Fibroblast of lung (primary cell): ENCODE data around the gene FAM181A. TPM values are rescaled to one million over a fixed set of nuclear protein-coding genes. Genes with fewer than 3 reads are reported as not detected.

Experiments used
- DNase-seq, 2 donors: peaks; one replicate each; pipeline versions ENCODE4 v3.0.0 to v3.0.0-alpha.2; 2010; ENCODE audit warnings: low read depth in 2 of 2
- H2AFZ ChIP-seq: 2 replicates; pipeline ENCODE4 v1.5.1; 2012; ENCODE audit warnings: low read length, control low read depth, inconsistent platforms
- H3K27ac ChIP-seq: 2 replicates; pipeline ENCODE4 v1.5.1; 2011; ENCODE audit warnings: low read length, control low read depth; ENCODE audit not compliant: insufficient read depth
- H3K27me3 ChIP-seq: 2 replicates; pipeline ENCODE4 v1.5.1; 2011; ENCODE audit warnings: mild to moderate bottlenecking, low read length; ENCODE audit not compliant: control insufficient read depth, insufficient read depth
- H3K36me3 ChIP-seq: 2 replicates; pipeline ENCODE4 v1.5.1; 2011; ENCODE audit warnings: low read length; ENCODE audit not compliant: control insufficient read depth, insufficient read depth
- H3K4me1 ChIP-seq: 2 replicates; pipeline ENCODE4 v1.5.1; 2011; ENCODE audit warnings: low read length; ENCODE audit not compliant: control insufficient read depth, insufficient read depth; ENCODE audit errors: extremely low read depth
- H3K4me2 ChIP-seq: 2 replicates; pipeline ENCODE4 v1.5.1; 2011; ENCODE audit warnings: low read length, control low read depth; ENCODE audit not compliant: insufficient read depth; ENCODE audit errors: extremely low read depth
- H3K4me3 ChIP-seq, 4 experiments: fragments of 200-600 bp in 1 of 4; sonication (generic) in 1 of 4; replicated peaks in 1 of 4; 2 replicates each; pipeline ENCODE4 v1.5.1; 2011 to 2016; ENCODE audit warnings: low read length in 4 of 4, low read depth in 3 of 4, mild to moderate bottlenecking in 3 of 4, control low read depth in 2 of 4, inconsistent platforms in 1 of 4, mixed read lengths in 1 of 4; ENCODE audit not compliant: insufficient read depth in 1 of 4; ENCODE audit errors: control extremely low read depth in 1 of 4
- H3K79me2 ChIP-seq: 2 replicates; pipeline ENCODE4 v1.5.1; 2012; ENCODE audit warnings: mild to moderate bottlenecking, low read length, inconsistent platforms; ENCODE audit not compliant: control insufficient read depth, insufficient read depth
- H3K9ac ChIP-seq: 2 replicates; pipeline ENCODE4 v1.5.1; 2011; ENCODE audit warnings: mild to moderate bottlenecking, low read length, control low read depth; ENCODE audit not compliant: insufficient read depth
- H3K9me3 ChIP-seq: 2 replicates; pipeline ENCODE4 v1.5.1; 2012; ENCODE audit warnings: low read depth, low read length; ENCODE audit not compliant: control insufficient read depth, insufficient read depth
- H4K20me1 ChIP-seq: 2 replicates; pipeline ENCODE4 v1.5.1; 2011; ENCODE audit warnings: low read length; ENCODE audit not compliant: control insufficient read depth, insufficient read depth; ENCODE audit errors: extremely low read depth
- CTCF ChIP-seq, 2 donors: IDR thresholded peaks in 1 of 2; conservative IDR thresholded peaks in 1 of 2; 1 replicate in 1 of 2; 2 replicates in 1 of 2; pipeline ENCODE4 v1.5.1; 2011 to 2012; ENCODE audit warnings: low read length in 2 of 2, control low read depth in 1 of 2, inconsistent platforms in 1 of 2, low read depth in 1 of 2, mild to moderate bottlenecking in 1 of 2
- EZH2 ChIP-seq: IDR thresholded peaks from 2 replicates; pipeline ENCODE4 v1.5.1; 2012; ENCODE audit warnings: low read length, control low read depth, mild to moderate bottlenecking; ENCODE audit errors: missing control alignments
- polyA plus RNA-seq, 2 donors: library from polyadenylated mRNA; depleted of rRNA in 1 of 2; stranded (reverse) in 1 of 2; unstranded in 1 of 2; fragments of >200 nt; gene quantifications; 2 replicates each; pipeline ENCODE4 v1.2.1, GENCODE V29; 2011 to 2012; ENCODE audit warnings: missing spikeins in 1 of 2
- total RNA-seq: library from RNA; depleted of rRNA; stranded (reverse); fragments of >200 nt; gene quantifications from 2 replicates; pipeline ENCODE4 v1.2.1, GENCODE V29; 2014

Gene FAM181A
- total and polyA plus RNA-seq, 2 donors (not counting 1 experiment from before 2014, with no cell fraction given), result not detected

GRCh38 chr14:93936245-93936644, 9.1 kb downstream of the FAM181A start:
- Histone ChIP-seq H3K79me2 (no peaks in the 10 kb centered on the region), H3K9ac (no peak overlapping the region), H3K4me3 (no peak overlapping the region), H3K27ac (no peak overlapping the region), H3K36me3 (no peaks in the 10 kb centered on the region), H3K9me3 (no peaks in the 10 kb centered on the region), H3K4me2 (no peak overlapping the region), H3K27me3 (no peaks in the 10 kb centered on the region), H3K4me1 (no peaks in the 10 kb centered on the region), H2AFZ (no peak overlapping the region), H4K20me1 (no peaks in the 10 kb centered on the region)
- TF ChIP-seq EZH2, result no peak
- peak; percentile 11 to 22 for TF ChIP-seq CTCF (conservative IDR thresholded peaks at IDR 0.05 in 1 of 2, IDR thresholded peaks at IDR 0.05 in 1 of 2; ENCODE audit: low read depth in 1 of 2, low read length in 2 of 2)
- no peak for DNase-seq

- TF ChIP-seq CTCF (conservative IDR thresholded peaks at IDR 0.05 in 1 of 2, IDR thresholded peaks at IDR 0.05 in 1 of 2; ENCODE audit: low read depth in 1 of 2, low read length in 2 of 2), result no peak
- TF ChIP-seq EZH2, result no peak
- Histone ChIP-seq H3K4me1 (no peaks in the 10 kb centered on the region), H3K4me3 (no peak overlapping the region), H3K9ac (no peak overlapping the region), H3K4me2 (no peak overlapping the region), H4K20me1 (no peaks in the 10 kb centered on the region), H3K27me3 (no peaks in the 10 kb centered on the region), H2AFZ (no peak overlapping the region), H3K9me3 (no peaks in the 10 kb centered on the region), H3K27ac (no peak overlapping the region), H3K79me2 (no peaks in the 10 kb centered on the region), H3K36me3 (no peaks in the 10 kb centered on the region)
- DNase-seq, result no peak
Observed at GRCh38 chr14:93936926-93937325, 9.8 kb downstream of the FAM181A start.

DNA sequence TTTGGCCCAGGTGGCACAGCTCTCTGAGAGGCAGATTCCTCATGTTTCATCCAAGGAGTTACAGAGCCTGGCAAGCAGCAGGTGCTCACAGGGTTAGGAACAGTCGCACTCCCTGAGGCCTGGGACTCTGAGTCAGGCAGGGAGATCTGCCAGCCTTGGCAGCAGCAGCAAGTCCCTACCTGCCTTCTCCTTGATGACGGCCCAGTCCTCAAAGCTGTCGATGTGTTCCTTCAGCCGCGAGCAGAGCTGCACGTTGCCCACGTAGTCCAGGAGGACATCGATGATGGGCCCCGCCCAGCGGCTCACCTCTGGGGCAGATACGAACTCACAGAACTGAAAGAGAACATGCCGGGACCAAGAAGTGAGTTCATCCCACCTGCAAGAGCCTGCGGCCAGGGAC, 10.4 kb downstream of the FAM181A start:
- no peaks in the 10 kb centered on the region for H3K36me3 ChIP-seq
- H3K4me1 ChIP-seq, result no peaks in the 10 kb centered on the region
- no peaks in the 10 kb centered on the region for H3K9me3 ChIP-seq
- DNase-seq, result no peak
- H2AFZ ChIP-seq, result no peak overlapping the region
- H3K27ac ChIP-seq, result no peak overlapping the region
- no peak overlapping the region for H3K4me2 ChIP-seq
- TF ChIP-seq EZH2 (no peak), CTCF (conservative IDR thresholded peaks at IDR 0.05 in 1 of 2, IDR thresholded peaks at IDR 0.05 in 1 of 2; ENCODE audit: low read depth in 1 of 2, low read length in 2 of 2) (no peak)
- no peaks in the 10 kb centered on the region for H4K20me1 ChIP-seq
- no peak overlapping the region for H3K9ac ChIP-seq
- H3K79me2 ChIP-seq, result no peaks in the 10 kb centered on the region
- H3K4me3 ChIP-seq, result no peak overlapping the region
- no peaks in the 10 kb centered on the region for H3K27me3 ChIP-seq
